ENCODE measurements around the gene UNC119B.
"Not testable (repeated sequence)": the region's sequence is repeated elsewhere in the genome, so short reads cannot be mapped to it uniquely, and the experiment has no call there.

UNC119B gene

DNA sequence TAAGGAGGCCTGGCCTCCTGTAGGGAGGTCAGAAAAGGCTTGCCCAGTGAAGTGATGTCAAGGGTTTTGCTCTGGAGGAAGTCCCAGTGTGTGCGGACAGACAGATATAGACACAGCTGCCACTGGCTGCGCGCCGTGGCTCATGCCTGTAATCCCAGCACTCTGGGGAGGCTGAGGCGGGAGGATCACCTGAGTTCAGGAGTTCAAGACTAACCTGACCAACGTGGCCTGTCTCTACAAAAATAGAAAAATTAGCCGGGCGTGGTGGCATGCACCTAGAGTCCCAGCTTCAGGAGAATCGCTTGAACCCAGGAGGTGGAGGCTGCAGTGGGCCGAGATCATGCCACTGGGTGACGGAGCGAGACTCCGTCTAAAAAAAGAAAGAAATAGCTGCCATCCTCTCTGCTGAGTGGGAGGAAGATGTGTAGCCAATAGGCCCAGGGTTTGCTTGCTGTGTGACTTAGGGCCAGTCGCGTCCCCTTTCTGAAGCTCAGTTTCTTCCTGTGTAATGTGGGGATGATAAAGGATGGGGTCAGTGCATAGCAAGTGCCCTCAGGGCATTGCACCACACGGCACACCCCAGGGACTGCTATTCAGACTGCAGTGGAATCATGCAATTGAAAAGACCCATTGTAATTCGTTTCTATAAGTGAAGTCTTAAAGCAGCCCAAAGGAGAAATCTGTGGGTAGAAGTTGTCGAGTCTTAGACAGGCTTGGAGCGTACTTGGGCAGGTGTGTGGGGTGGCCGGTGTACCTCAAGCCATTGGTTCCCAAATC is 42.0 kb upstream of the UNC119B start:
- Histone ChIP-seq H3K36me3 (no peaks in the 10 kb centered on the region), H3K27me3 (ENCODE audit: insufficient read depth, low read depth, severe bottlenecking) (no peaks in the 10 kb centered on the region), H3K9me3 (ENCODE audit: severe bottlenecking) (no peaks in the 10 kb centered on the region), H3K4me3 (ENCODE audit: low read depth, low read length) (no peak overlapping the region), H3K27ac (no peak overlapping the region)
- no peak for TF ChIP-seq CTCF (IDR thresholded peaks at IDR 0.05; ENCODE audit: low read depth, low read length)
- DNase-seq: no peak

GRCh38 chr12:120668868-120669840 is 41.1 kb upstream of the UNC119B start:
- H3K27me3 ChIP-seq (ENCODE audit: insufficient read depth, low read depth, severe bottlenecking): no peaks in the 10 kb centered on the region
- H3K27ac ChIP-seq: no peak overlapping the region
- peak; percentile 60 for DNase-seq
- no peak overlapping the region for H3K4me3 ChIP-seq (ENCODE audit: low read depth, low read length)
- no peak for TF ChIP-seq CTCF (IDR thresholded peaks at IDR 0.05; ENCODE audit: low read depth, low read length)
- no peaks in the 10 kb centered on the region for H3K36me3 ChIP-seq
- no peaks in the 10 kb centered on the region for H3K9me3 ChIP-seq (ENCODE audit: severe bottlenecking)

- not testable (repeated sequence) for DNase-seq; H3K9me3 ChIP-seq (ENCODE audit: severe bottlenecking); H3K27me3 ChIP-seq (ENCODE audit: insufficient read depth, low read depth, severe bottlenecking); H3K4me3 ChIP-seq (ENCODE audit: low read depth, low read length); H3K27ac ChIP-seq; H3K36me3 ChIP-seq
These were observed 40.0 kb upstream of the UNC119B start for GRCh38 chr12:120670237-120670636.

- no peaks in the 10 kb centered on the region for H3K27me3 ChIP-seq (ENCODE audit: insufficient read depth, low read depth, severe bottlenecking)
- no peak overlapping the region for H3K27ac ChIP-seq
- no peaks in the 10 kb centered on the region for H3K9me3 ChIP-seq (ENCODE audit: severe bottlenecking)
- DNase-seq: no peak
- H3K36me3 ChIP-seq: no peaks in the 10 kb centered on the region
- no peak overlapping the region for H3K4me3 ChIP-seq (ENCODE audit: low read depth, low read length)
- TF ChIP-seq CTCF (IDR thresholded peaks at IDR 0.05; ENCODE audit: low read depth, low read length): no peak
These were observed 39.6 kb upstream of the UNC119B start for GRCh38 chr12:120670667-120671066.

DNA sequence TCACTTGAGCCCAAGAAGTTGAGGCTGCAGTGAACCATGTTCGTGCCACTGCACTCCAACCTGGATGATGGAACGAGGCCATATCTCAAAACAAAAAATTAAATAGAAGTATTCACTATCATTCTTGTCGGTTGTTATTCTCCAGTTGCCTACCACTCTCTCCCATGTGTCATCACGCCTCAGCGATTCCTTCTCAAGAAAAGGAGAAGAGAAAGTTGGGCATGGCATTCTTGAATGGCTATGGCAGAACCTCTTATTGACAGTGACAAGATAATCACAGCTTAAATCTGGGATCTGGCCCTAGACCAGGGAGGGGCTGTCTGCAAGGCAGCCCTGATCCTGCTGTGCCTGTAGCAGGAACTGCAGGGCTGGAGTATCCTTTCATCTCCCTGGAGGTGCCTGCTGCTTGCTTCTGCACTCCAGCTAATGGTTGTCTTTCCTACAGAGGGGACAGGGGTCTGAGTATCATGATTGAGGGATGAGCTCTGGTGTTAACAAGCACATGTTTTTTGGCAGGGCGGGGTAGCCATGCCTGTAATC is 36.1 kb upstream of the UNC119B start:
- H3K27ac ChIP-seq: no peak overlapping the region
- no peak for TF ChIP-seq CTCF (IDR thresholded peaks at IDR 0.05; ENCODE audit: low read depth, low read length)
- peak; percentile 43 for DNase-seq
- no peaks in the 10 kb centered on the region for H3K27me3 ChIP-seq (ENCODE audit: insufficient read depth, low read depth, severe bottlenecking)
- no peaks in the 10 kb centered on the region for H3K9me3 ChIP-seq (ENCODE audit: severe bottlenecking)
- H3K4me3 ChIP-seq (ENCODE audit: low read depth, low read length): no peak overlapping the region
- no peaks in the 10 kb centered on the region for H3K36me3 ChIP-seq

All from WERI-Rb-1 (cell line).